ENCODE results near the gene PTCH1. TPM values are rescaled to one million over a fixed set of nuclear protein-coding genes. Genes with fewer than 3 reads are reported as not detected.

Gene PTCH1
- total and polyA plus RNA-seq, 8 donors: 19.7 to 104 (median 84.1) TPM

DNA sequence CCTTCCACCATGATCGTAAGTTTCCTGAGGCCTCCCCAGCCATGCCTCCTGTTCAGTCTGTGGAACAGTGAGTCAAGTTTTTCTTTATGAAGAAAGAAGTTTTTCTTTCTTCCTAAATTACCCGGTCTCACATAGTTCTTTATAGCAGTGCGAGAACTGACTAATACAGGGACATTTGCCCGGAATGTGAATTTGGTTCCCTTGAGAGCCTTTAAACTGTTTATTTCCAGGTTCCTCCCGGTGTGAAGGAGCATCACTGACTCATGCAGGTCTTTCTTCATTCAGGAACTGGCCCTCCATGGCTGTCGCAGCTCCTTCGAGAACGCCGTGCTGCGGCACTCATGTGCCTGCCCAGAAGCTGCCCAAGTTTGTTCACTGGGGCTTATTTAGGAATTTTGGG, 87.7 kb downstream of the PTCH1 start:
- intact Hi-C loops (cut with DNase I): no loop called here
- TF ChIP-seq, protein P1, sequence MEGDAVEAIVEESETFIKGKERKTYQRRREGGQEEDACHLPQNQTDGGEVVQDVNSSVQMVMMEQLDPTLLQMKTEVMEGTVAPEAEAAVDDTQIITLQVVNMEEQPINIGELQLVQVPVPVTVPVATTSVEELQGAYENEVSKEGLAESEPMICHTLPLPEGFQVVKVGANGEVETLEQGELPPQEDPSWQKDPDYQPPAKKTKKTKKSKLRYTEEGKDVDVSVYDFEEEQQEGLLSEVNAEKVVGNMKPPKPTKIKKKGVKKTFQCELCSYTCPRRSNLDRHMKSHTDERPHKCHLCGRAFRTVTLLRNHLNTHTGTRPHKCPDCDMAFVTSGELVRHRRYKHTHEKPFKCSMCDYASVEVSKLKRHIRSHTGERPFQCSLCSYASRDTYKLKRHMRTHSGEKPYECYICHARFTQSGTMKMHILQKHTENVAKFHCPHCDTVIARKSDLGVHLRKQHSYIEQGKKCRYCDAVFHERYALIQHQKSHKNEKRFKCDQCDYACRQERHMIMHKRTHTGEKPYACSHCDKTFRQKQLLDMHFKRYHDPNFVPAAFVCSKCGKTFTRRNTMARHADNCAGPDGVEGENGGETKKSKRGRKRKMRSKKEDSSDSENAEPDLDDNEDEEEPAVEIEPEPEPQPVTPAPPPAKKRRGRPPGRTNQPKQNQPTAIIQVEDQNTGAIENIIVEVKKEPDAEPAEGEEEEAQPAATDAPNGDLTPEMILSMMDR (IDR thresholded peaks at IDR 0.05): no peak
- Histone ChIP-seq H3K36me3 (no peaks in the 10 kb centered on the region), H3K9me3 (peaks cover 0 to 9% of the 10 kb centered on the region in 2 donors), H3K4me1 (peaks cover 0 to 5% of the 10 kb centered on the region in 2 donors), H3K27ac (no peak overlapping the region), H3K4me3 (no peak overlapping the region), H3K27me3 (peaks cover 0 to 32% of the 10 kb centered on the region in 2 donors)
- DNase-seq (no peak), ATAC-seq (no peak)

DNA sequence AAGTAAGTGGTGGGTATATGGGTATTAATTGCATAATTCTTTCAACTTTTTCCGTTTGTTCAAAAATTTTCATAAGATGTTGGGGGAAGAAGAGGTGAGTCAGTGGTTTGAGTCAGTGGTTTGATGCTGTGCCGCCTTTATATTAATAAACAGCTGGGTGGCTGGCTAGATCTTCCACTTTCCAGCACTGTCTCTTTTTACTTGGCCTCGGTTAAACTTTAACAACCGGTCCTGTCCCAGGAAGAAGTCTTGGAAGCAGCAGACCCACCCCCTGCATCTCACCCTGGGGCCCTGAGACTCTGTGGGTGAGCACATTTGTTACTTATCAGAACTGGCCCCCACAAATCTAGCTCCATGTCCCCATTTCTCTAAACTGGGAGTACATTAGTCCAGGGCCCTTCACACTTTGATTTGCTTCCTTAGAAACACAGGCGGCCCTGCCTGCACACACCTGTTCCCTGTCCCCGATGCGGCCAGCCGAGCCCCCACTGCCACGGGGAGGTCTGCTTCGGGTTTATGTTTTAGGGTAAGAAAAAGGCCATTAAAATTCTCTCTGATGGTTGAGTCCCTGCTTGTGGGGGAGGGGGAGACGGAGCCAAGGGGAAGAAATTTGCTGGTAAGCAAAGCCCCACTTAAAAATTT, 90.7 kb downstream of the PTCH1 start:
- intact Hi-C loops (cut with DNase I): no loop called here
- H3K27ac ChIP-seq: peak overlapping the region; percentile 67 to 77
- no peak for DNase-seq
- H3K27me3 ChIP-seq: peaks cover 0 to 32% of the 10 kb centered on the region in 2 donors
- H3K9me3 ChIP-seq: peaks cover 0 to 35% of the 10 kb centered on the region in 2 donors
- TF ChIP-seq, protein P1 (IDR thresholded peaks at IDR 0.05): no peak
- H3K4me1 ChIP-seq: peaks cover 0 to 5% of the 10 kb centered on the region in 2 donors
- H3K4me3 ChIP-seq: peak overlapping the region; percentile 28 to 43
- H3K36me3 ChIP-seq: no peaks in the 10 kb centered on the region
- peak; percentile 38 for ATAC-seq

DNA sequence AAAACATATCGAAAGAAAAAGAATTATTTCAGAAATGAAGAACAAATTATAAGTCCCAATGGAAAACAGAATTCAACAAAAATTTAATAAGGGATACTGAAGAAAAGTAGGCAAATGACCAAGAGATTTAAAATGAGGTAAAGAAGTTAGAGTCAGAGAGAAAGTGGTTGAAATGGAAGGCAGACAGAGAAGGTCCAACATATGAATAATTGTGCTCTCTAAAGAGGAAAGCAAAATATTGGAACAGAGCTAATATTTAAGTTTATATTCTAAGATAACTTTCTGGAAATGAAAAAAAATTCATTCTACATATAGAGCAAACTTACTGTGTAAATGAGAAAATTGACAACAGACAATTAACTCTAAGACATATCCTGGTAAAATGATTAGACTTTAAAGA, 94.1 kb downstream of the PTCH1 start:
- intact Hi-C loops (cut with DNase I): no loop called here
- peaks cover 0 to 5% of the 10 kb centered on the region in 2 donors for H3K4me1 ChIP-seq
- peaks cover 0 to 26% of the 10 kb centered on the region in 2 donors for H3K9me3 ChIP-seq
- no peak overlapping the region for H3K27ac ChIP-seq
- TF ChIP-seq, protein P1 (IDR thresholded peaks at IDR 0.05): no peak
- DNase-seq (no peak), ATAC-seq (no peak)
- H3K27me3 ChIP-seq: peaks cover 0 to 32% of the 10 kb centered on the region in 2 donors
- no peaks in the 10 kb centered on the region for H3K36me3 ChIP-seq
- no peak overlapping the region for H3K4me3 ChIP-seq

DNA sequence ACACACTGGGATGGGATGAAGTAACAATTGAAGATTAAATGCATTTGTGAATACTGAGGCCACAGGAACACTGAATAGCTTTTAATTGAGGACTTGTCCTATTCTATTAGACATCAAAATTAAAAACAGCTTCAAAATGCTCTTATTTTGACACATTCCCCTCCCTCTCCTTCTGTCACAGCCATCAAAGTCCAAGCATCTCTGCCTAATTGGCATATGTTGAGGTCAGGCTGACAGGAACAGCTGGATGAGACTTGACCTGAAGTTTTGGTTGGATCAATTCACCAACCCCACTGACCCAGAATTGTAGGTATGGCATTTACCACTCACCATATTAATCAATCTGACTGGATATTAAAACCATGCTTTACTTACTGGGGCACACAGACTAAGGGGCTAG, 96.3 kb downstream of the PTCH1 start:
- TF ChIP-seq, protein P1 (IDR thresholded peaks at IDR 0.05): no peak
- ATAC-seq (no peak), DNase-seq (no peak)
- H3K4me3 ChIP-seq: no peak overlapping the region
- peaks cover 0 to 12% of the 10 kb centered on the region in 2 donors for H3K27me3 ChIP-seq
- H3K9me3 ChIP-seq: peaks cover 0 to 26% of the 10 kb centered on the region in 2 donors
- H3K36me3 ChIP-seq: no peaks in the 10 kb centered on the region
- no peaks in the 10 kb centered on the region for H3K4me1 ChIP-seq
- no peak overlapping the region for H3K27ac ChIP-seq
- intact Hi-C loops (cut with DNase I): no loop called here

DNA sequence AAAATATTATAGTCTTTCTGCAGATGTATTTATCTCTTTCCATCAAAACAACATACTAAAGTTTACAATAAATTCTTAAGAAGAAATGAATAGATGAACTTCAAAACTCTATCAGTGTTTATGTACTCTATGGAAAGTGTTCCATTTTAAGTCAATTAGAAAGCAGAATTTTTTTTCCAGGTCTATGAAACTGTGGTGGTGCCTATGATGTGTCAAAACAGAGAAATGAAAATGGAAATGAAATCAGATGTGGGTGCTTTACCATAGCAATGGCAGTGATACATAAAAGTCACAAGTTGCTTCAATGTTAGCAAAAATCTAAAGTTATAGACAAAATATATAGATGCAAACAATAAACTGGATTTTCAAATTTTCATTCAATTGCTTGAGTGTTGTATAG, 97.3 kb downstream of the PTCH1 start:
- no peak for ATAC-seq
- Histone ChIP-seq H3K4me1 (no peaks in the 10 kb centered on the region), H3K36me3 (no peaks in the 10 kb centered on the region), H3K27me3 (peaks cover 0 to 3% of the 10 kb centered on the region in 2 donors), H3K9me3 (peaks cover 0 to 26% of the 10 kb centered on the region in 2 donors), H3K27ac (no peak overlapping the region), H3K4me3 (no peak overlapping the region)
- TF ChIP-seq, protein P1 (IDR thresholded peaks at IDR 0.05): no peak
- intact Hi-C loops (cut with DNase I): no loop called here
- no peak for DNase-seq
